ENCODE measurements around the gene FBXL15. TPM values are rescaled to one million over a fixed set of nuclear protein-coding genes. Genes with fewer than 3 reads are reported as not detected.

The FBXL15 gene
- total and polyA plus RNA-seq, 9 of the 15 experiments (the other 6 are each of a cell fraction or from before 2014, with no cell fraction given) = 0.08 to 25.9 (median 3.5) TPM

DNA sequence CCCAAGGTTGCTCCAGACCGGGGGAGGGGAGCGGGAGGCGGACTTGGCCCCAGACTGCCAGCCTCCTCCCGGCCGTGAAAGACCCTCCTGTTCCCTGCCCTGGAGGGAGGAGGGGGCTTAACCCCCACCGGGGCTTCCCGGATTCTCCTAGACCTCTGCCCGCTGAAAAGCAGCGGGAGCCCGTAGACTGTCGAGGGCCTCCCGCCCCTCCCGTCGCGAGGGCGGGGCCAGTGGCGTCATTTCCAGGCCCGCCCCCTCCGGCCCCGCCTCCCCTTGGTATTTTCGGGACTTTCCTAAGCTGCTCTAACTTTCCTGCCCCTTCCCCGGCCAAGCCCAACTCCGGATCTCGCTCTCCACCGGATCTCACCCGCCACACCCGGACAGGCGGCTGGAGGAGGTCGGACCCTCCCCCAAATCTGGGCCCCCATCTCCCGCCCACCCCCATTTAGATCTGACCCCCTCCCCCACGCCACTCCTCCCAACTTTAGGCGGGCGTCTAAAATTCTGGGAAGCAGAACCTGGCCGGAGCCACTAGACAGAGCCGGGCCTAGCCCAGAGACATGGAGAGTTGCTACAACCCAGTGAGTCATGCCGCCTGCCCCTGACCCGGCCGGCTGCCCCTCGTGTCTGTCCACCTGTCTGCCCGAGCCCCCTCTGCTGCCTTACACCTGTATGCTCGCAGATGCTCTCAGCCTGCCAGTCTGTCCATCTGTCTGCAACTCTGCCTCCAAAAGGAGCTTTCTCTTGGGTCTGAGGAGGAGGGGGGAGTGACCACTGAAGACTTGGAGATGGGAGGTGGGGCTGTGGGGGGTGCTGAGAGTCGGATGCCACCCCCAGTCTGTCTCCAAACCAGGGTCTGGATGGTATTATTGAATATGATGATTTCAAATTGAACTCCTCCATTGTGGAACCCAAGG lies 25.0 kb upstream of the FBXL15 start, which contains the start of gene NFKB2 (continued):
- TF ChIP-seq RB1 (IDR thresholded peaks at IDR 0.05; ENCODE audit: low read depth) (peak; percentile 45; the same call in 1 of the 2 replicates), NCOA1 (IDR thresholded peaks at IDR 0.05; ENCODE audit: low read depth) (no peak)
- TF ChIP-seq, protein P1, sequence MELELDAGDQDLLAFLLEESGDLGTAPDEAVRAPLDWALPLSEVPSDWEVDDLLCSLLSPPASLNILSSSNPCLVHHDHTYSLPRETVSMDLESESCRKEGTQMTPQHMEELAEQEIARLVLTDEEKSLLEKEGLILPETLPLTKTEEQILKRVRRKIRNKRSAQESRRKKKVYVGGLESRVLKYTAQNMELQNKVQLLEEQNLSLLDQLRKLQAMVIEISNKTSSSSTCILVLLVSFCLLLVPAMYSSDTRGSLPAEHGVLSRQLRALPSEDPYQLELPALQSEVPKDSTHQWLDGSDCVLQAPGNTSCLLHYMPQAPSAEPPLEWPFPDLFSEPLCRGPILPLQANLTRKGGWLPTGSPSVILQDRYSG (tag; conservative IDR thresholded peaks at IDR 0.05; ENCODE audit: low read depth) = no peak
- TF ChIP-seq, protein P2, sequence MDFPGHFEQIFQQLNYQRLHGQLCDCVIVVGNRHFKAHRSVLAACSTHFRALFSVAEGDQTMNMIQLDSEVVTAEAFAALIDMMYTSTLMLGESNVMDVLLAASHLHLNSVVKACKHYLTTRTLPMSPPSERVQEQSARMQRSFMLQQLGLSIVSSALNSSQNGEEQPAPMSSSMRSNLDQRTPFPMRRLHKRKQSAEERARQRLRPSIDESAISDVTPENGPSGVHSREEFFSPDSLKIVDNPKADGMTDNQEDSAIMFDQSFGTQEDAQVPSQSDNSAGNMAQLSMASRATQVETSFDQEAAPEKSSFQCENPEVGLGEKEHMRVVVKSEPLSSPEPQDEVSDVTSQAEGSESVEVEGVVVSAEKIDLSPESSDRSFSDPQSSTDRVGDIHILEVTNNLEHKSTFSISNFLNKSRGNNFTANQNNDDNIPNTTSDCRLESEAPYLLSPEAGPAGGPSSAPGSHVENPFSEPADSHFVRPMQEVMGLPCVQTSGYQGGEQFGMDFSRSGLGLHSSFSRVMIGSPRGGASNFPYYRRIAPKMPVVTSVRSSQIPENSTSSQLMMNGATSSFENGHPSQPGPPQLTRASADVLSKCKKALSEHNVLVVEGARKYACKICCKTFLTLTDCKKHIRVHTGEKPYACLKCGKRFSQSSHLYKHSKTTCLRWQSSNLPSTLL (IDR thresholded peaks at IDR 0.05) = no peak

DNA sequence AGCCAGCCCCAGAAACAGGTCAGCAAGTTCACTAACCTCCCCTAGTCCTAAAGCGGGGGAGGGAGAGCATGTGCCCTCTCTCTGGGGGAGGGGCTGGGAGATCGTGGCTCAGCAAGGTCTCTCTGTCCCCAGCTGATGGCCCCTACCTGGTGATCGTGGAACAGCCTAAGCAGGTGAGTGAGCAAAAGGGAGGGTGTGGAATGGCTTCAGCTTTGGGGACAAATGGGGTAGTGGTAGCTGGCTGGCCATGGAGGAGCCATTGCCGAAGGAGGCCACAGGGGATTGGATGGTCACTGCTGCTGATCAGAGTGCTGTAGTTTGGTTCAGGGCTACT lies 24.4 kb upstream of the FBXL15 start:
- 33% methylated on average over 2 of the region's 4 CpGs for WGBS (ENCODE audit: insufficient coverage, low coverage, missing lambda C conversion rate)
- peaks cover 14 to 54% of the 10 kb centered on the region in 2 experiments; a peak in 4 of 5 replicates for H3K4me1 ChIP-seq (replicated peaks in 1 of 2; ENCODE audit: control insufficient read depth in 2 of 2, insufficient read depth in 2 of 2, low read length in 2 of 2)
- no peak for ATAC-seq
- FAIRE-seq = no peak
- H3K79me2 ChIP-seq (ENCODE audit: control insufficient read depth, insufficient read depth, low read length) = peaks cover 7% of the 10 kb centered on the region; the same call in 1 of the 3 replicates
- no peaks in the 10 kb centered on the region for H4K20me1 ChIP-seq (replicated peaks; ENCODE audit: control insufficient read depth, insufficient read depth, low read length)
- in situ Hi-C loops (cut with MboI) (loop anchor here (25.0 kb wide), 1 partner anchor 191 kb away; no protein-coding TSS in a partner anchor), intact Hi-C loops (cut with micrococcal nuclease) (loop anchor here (5.0 kb wide), 1 partner anchor 229 kb away; no protein-coding TSS in a partner anchor)
- H2AFZ ChIP-seq (ENCODE audit: low read depth, low read length) = peak overlapping the region; percentile 63; the same call in 1 of the 2 replicates
- no peaks in the 10 kb centered on the region for H3K9me3 ChIP-seq (replicated peaks; ENCODE audit: control insufficient read depth, insufficient read depth, low read depth, low read length)
- peak overlapping the region; percentile 78 for H3K4me3 ChIP-seq
- H3K9me1 ChIP-seq (ENCODE audit: control insufficient read depth, insufficient read depth, low read length) = no peaks in the 10 kb centered on the region
- no TSS peak for BruUV-seq (replicated peaks)
- peaks cover 16% of the 10 kb centered on the region; the same call in 1 of the 3 replicates for H3K36me3 ChIP-seq (ENCODE audit: control insufficient read depth, insufficient read depth, low read length)
- peak in 3 of 4 experiments; percentile 23 to 42 (median 23) for DNase-seq (ENCODE audit: extremely low read depth in 1 of 4, low spot score in 3 of 4)
- CTCF ChIA-PET (ENCODE audit: low intra/inter-chr PET ratio) = interaction anchor here (0.7 kb wide), 1 partner anchor 14 kb away, joined by 4 read pairs; no protein-coding TSS in a partner anchor
- POLR2A ChIA-PET = interaction anchor here (0.5 to 1.3 kb wide), 2 partner anchors 12 to 26 kb away, joined by 3 read pairs; no protein-coding TSS in a partner anchor
- H3K4me2 ChIP-seq (ENCODE audit: insufficient read depth, low read length) = peak overlapping the region; percentile 99
- peak overlapping the region; percentile 70; the same call in 2 of the 3 replicates for H3K27ac ChIP-seq (ENCODE audit: extremely low read depth, low read depth, low read length)
- H3K9ac ChIP-seq (ENCODE audit: insufficient read depth in 1 of 2, low read depth in 2 of 2, low read length in 2 of 2) = peak overlapping the region; percentile 65 to 90; a peak in 3 of 4 replicates
- no peaks in the 10 kb centered on the region for H3K27me3 ChIP-seq (ENCODE audit: control insufficient read depth in 2 of 2, insufficient read depth in 2 of 2, low read length in 2 of 2)
- TF ChIP-seq, protein P3, sequence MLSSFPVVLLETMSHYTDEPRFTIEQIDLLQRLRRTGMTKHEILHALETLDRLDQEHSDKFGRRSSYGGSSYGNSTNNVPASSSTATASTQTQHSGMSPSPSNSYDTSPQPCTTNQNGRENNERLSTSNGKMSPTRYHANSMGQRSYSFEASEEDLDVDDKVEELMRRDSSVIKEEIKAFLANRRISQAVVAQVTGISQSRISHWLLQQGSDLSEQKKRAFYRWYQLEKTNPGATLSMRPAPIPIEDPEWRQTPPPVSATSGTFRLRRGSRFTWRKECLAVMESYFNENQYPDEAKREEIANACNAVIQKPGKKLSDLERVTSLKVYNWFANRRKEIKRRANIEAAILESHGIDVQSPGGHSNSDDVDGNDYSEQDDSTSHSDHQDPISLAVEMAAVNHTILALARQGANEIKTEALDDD (IDR thresholded peaks at IDR 0.05) = 0 out of 2 replicates have a peak, but pooled peaks have one; percentile 16
- TF ChIP-seq RBBP5 (IDR thresholded peaks at IDR 0.05; ENCODE audit: borderline replicate concordance, insufficient read depth, low read length, poor library complexity, severe bottlenecking) (no peak), ZNF75A (CRISPR knock-in tag; IDR thresholded peaks at IDR 0.05) (no peak)
